Measurements from ENCODE around the gene KCNQ1.
A peak's percentile ranks its signal among the peaks of the same experiment; 100 is the strongest.

KCNQ1 gene

DNA sequence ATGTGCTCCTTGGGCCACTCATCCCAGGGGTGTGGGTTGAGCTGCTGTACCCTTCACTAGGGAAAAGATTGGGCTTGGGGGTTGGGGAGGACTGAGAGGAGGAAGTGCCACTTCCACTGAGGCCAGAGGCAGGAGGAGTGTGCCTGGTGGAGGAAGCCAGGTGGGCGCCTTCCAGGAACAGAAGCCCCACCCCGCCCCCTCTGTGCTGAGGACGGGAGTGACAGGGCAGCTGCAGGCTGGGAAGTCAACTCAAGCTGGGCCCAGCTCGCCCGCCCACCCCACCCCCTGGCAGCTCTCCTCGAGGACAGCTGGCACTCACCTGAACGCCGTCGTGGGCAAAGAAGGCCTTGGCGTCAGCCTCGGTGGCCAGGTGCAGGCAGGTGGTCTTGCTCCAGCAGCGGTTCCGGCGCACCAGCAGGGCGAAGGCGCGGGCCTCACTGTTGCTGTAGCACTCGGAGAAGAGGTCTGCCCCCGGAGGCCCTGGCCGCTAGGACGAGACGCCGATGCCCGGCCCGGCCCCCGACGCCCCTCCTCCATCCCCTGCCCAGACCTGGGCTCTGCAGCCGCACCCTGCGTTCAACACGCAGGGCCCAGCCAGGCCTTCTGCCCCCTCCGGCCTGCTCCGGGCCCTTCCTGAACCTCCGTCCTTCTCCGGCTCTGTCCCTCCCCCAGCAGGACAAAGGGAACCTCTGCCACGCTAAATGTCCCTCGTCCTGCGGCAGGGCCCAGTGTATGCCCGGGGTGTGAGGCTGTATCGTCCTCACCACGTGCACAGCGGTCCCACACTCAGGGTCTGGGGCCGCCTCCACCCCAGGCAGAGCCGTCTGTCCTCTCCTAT, 30.8 kb upstream of the KCNQ1 start:
- H3K27ac ChIP-seq = no peak overlapping the region
- no peak overlapping the region for H3K9ac ChIP-seq
- H3K27me3 ChIP-seq = peaks cover 0 to 21% (median 12%) of the 10 kb centered on the region in 11 experiments; a peak in 14 of 22 replicates
- no peaks in the 10 kb centered on the region for H3K9me3 ChIP-seq (replicated peaks in 1 of 11)
- no peaks in the 10 kb centered on the region for H3K36me3 ChIP-seq
- no peak overlapping the region for H3K4me3 ChIP-seq
- peaks cover 14 to 71% (median 56%) of the 10 kb centered on the region in 10 experiments for H3K4me1 ChIP-seq
- TF ChIP-seq Cebpa-rat (IDR thresholded peaks at IDR 0.05) = no peak
- peaks cover 0 to 4% (median 0%) of the 10 kb centered on the region in 11 experiments; a peak in 1 of 22 replicates for H4K20me1 ChIP-seq
- peak overlapping the region in 1 of 11 experiments; percentile 23; a peak in 2 of 22 replicates for H3K4me2 ChIP-seq

- no peak overlapping the region for H3K4me2 ChIP-seq
- H3K27me3 ChIP-seq = peaks cover 0 to 16% (median 8%) of the 10 kb centered on the region in 11 experiments; a peak in 13 of 22 replicates
- no peak overlapping the region for H3K27ac ChIP-seq
- no peak overlapping the region for H3K9ac ChIP-seq
- no peak for TF ChIP-seq Cebpa-rat (IDR thresholded peaks at IDR 0.05)
- H3K4me1 ChIP-seq = peaks cover 8 to 66% (median 50%) of the 10 kb centered on the region in 10 experiments
- no peaks in the 10 kb centered on the region for H3K36me3 ChIP-seq
- no peaks in the 10 kb centered on the region for H3K9me3 ChIP-seq (replicated peaks in 1 of 11)
- peaks cover 0 to 4% (median 0%) of the 10 kb centered on the region in 11 experiments; a peak in 1 of 22 replicates for H4K20me1 ChIP-seq
- no peak overlapping the region for H3K4me3 ChIP-seq
Observed at GRCh38 chr11:2414616-2415015, 30.2 kb upstream of the KCNQ1 start.

DNA sequence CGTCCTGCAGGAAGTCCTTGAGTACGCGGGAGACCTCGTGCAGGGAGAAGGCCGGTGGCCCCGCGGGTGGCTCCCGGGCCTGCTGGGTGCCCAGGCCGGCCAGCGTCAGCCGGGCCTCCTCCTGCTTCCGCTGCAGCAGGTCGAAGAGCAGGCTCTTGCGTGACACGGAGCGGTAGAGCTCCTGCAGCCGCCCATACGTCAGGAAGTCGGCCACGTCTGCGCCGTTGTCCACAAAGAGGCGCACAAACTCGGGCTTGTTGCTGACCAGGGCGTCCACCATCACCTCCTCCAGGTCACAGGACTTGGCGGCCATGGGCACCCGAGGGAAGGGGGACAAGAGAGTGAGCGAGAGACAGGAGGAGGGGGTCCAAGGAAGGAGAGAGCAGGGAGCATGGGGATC, 29.6 kb upstream of the KCNQ1 start:
- no peaks in the 10 kb centered on the region for H3K36me3 ChIP-seq
- H3K9me3 ChIP-seq (replicated peaks in 1 of 11) = no peaks in the 10 kb centered on the region
- no peak overlapping the region for H3K9ac ChIP-seq
- no peak overlapping the region for H3K4me2 ChIP-seq
- peaks cover 7 to 65% (median 45%) of the 10 kb centered on the region in 10 experiments for H3K4me1 ChIP-seq
- no peak overlapping the region for H3K4me3 ChIP-seq
- TF ChIP-seq Cebpa-rat (IDR thresholded peaks at IDR 0.05) = no peak
- peaks cover 0 to 10% (median 3%) of the 10 kb centered on the region in 11 experiments; a peak in 7 of 22 replicates for H3K27me3 ChIP-seq
- H4K20me1 ChIP-seq = peaks cover 0 to 4% (median 0%) of the 10 kb centered on the region in 11 experiments; a peak in 5 of 22 replicates
- no peak overlapping the region for H3K27ac ChIP-seq

GRCh38 chr11:2415601-2416380, 29.0 kb upstream of the KCNQ1 start:
- no peak for TF ChIP-seq Cebpa-rat (IDR thresholded peaks at IDR 0.05)
- peaks cover 0 to 4% (median 0%) of the 10 kb centered on the region in 11 experiments; a peak in 2 of 22 replicates for H3K27me3 ChIP-seq
- peak overlapping the region in 7 of 11 experiments; percentile 4 to 51 (median 25); a peak in 6 of 22 replicates for H3K4me2 ChIP-seq
- H3K4me1 ChIP-seq = peaks cover 8 to 62% (median 39%) of the 10 kb centered on the region in 10 experiments; a peak in 17 of 20 replicates
- no peaks in the 10 kb centered on the region for H3K9me3 ChIP-seq (replicated peaks in 1 of 11)
- H3K36me3 ChIP-seq = no peaks in the 10 kb centered on the region
- H4K20me1 ChIP-seq = peaks cover 0 to 7% (median 0%) of the 10 kb centered on the region in 11 experiments; a peak in 5 of 22 replicates
- no peak overlapping the region for H3K4me3 ChIP-seq
- H3K9ac ChIP-seq = no peak overlapping the region
- H3K27ac ChIP-seq = no peak overlapping the region

DNA sequence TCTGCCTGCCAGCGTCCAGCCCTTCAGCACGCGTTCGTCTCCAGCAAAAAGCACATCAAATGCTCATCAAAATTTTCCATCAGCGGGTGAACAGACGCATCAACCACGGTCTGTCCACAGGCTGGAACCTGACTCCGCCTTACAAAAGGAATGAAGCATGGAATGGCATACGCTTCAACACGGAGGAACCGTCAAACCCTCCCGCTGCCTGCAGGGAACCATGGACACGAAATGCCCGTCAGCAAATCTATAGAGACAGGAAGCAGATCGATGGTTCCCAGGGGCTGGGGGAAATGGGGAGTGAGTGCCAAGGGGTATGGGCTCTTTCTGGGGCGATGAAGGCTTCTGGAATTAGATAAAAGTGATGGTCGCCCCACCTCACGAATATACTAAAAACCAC, 28.0 kb upstream of the KCNQ1 start:
- no peak overlapping the region for H3K4me3 ChIP-seq
- H3K4me1 ChIP-seq = peaks cover 8 to 54% (median 36%) of the 10 kb centered on the region in 10 experiments; a peak in 17 of 20 replicates
- peaks cover 0 to 7% (median 0%) of the 10 kb centered on the region in 11 experiments; a peak in 5 of 22 replicates for H4K20me1 ChIP-seq
- no peaks in the 10 kb centered on the region for H3K36me3 ChIP-seq
- H3K27me3 ChIP-seq = no peaks in the 10 kb centered on the region
- H3K9ac ChIP-seq = no peak overlapping the region
- H3K27ac ChIP-seq = no peak overlapping the region
- H3K9me3 ChIP-seq (replicated peaks in 1 of 11) = no peaks in the 10 kb centered on the region
- H3K4me2 ChIP-seq = peak overlapping the region in 9 of 11 experiments; percentile 13 to 51 (median 29); a peak in 10 of 22 replicates
- no peak for TF ChIP-seq Cebpa-rat (IDR thresholded peaks at IDR 0.05)

- H3K4me1 ChIP-seq = peaks cover 8 to 49% (median 35%) of the 10 kb centered on the region in 10 experiments; a peak in 17 of 20 replicates
- peak overlapping the region in 7 of 11 experiments; percentile 25 to 54 (median 43); a peak in 12 of 22 replicates for H3K4me2 ChIP-seq
- 0 out of 22 replicates have a peak overlapping the region, but pooled peaks of 1 of the 11 experiments have one; percentile 1 for H3K9ac ChIP-seq
- H3K4me3 ChIP-seq = no peak overlapping the region
- H3K36me3 ChIP-seq = no peaks in the 10 kb centered on the region
- 0 out of 22 replicates have a peak, but pooled peaks cover 0 to 5% (median 0%) of the 10 kb centered on the region in 11 experiments for H3K27me3 ChIP-seq
- H3K27ac ChIP-seq = no peak overlapping the region
- no peak for TF ChIP-seq Cebpa-rat (IDR thresholded peaks at IDR 0.05)
- peaks cover 0 to 9% (median 0%) of the 10 kb centered on the region in 11 experiments; a peak in 5 of 22 replicates for H4K20me1 ChIP-seq
- H3K9me3 ChIP-seq (replicated peaks in 1 of 11) = no peaks in the 10 kb centered on the region
Observed at GRCh38 chr11:2417856-2418692, 26.7 kb upstream of the KCNQ1 start.

DNA sequence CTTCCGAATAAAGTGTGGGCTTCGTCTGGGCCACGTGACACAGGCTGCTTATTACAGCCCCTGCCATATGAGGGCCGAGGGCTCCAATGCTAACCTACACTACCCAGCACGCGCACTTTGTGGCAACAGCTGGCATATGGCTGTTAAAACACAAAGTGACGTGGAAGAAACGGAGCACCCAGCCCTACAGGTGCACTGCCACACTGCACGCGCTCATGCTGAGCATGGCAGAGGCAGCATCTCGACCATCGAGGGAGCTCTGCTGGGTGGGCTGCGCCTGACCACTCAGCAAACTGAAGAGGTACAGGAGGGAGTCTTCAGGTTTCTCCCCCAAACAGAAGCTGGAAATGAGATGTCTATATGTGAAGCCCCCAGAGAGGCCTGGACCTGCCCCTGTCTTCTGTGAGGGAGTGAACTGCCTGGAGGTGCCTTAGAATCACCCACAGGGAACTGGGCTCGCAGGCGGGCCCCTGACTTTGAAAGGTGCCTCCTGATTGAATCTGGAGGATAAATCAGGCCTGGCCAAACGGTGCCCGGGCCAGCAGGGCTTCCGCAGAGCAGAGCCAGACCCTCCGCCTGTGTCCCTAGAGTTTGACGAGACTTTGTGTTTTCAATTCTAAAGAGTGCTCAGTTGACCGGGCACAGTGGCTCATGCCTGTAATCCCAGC, 26.0 kb upstream of the KCNQ1 start:
- H3K9ac ChIP-seq = no peak overlapping the region; a peak in 1 of 22 replicates
- TF ChIP-seq Cebpa-rat (IDR thresholded peaks at IDR 0.05) = no peak
- peak overlapping the region in 4 of 11 experiments; percentile 41 to 54 (median 42); a peak in 4 of 22 replicates for H3K4me2 ChIP-seq
- no peaks in the 10 kb centered on the region for H3K36me3 ChIP-seq
- H3K9me3 ChIP-seq (replicated peaks in 1 of 11) = no peaks in the 10 kb centered on the region
- H3K4me1 ChIP-seq = peaks cover 8 to 54% (median 39%) of the 10 kb centered on the region in 10 experiments; a peak in 16 of 20 replicates
- no peak overlapping the region for H3K4me3 ChIP-seq
- H4K20me1 ChIP-seq = peaks cover 0 to 9% (median 0%) of the 10 kb centered on the region in 11 experiments; a peak in 4 of 22 replicates
- peaks cover 0 to 9% (median 0%) of the 10 kb centered on the region in 11 experiments; a peak in 1 of 22 replicates for H3K27me3 ChIP-seq
- H3K27ac ChIP-seq = no peak overlapping the region
